ENCODE measurements around the gene NMT1.

The NMT1 gene

GRCh38 chr17:45111850-45112249, 50.7 kb downstream of the NMT1 start:
- Histone ChIP-seq H3K36me3 (ENCODE audit: control insufficient read depth, insufficient read depth, low read length) (peaks cover 13% of the 10 kb centered on the region), H3K27me3 (replicated peaks; ENCODE audit: control insufficient read depth, insufficient read depth, low read length, poor library complexity, severe bottlenecking) (no peaks in the 10 kb centered on the region), H3K9me3 (ENCODE audit: control insufficient read depth, low read length) (no peaks in the 10 kb centered on the region), H3K27ac (ENCODE audit: insufficient read depth, low read length, poor library complexity, severe bottlenecking) (no peak overlapping the region), H3K4me3 (ENCODE audit: insufficient read depth, low read depth, low read length, poor library complexity, severe bottlenecking) (no peak overlapping the region), H3K4me1 (ENCODE audit: control insufficient read depth, insufficient read depth, low read length, poor library complexity, severe bottlenecking) (no peaks in the 10 kb centered on the region)
- no peak for DNase-seq

- Histone ChIP-seq H3K4me1 (ENCODE audit: control insufficient read depth, insufficient read depth, low read length, poor library complexity, severe bottlenecking) (no peaks in the 10 kb centered on the region), H3K36me3 (ENCODE audit: control insufficient read depth, insufficient read depth, low read length) (peaks cover 5% of the 10 kb centered on the region), H3K27me3 (replicated peaks; ENCODE audit: control insufficient read depth, insufficient read depth, low read length, poor library complexity, severe bottlenecking) (no peaks in the 10 kb centered on the region), H3K9me3 (ENCODE audit: control insufficient read depth, low read length) (no peaks in the 10 kb centered on the region), H3K27ac (ENCODE audit: insufficient read depth, low read length, poor library complexity, severe bottlenecking) (no peak overlapping the region), H3K4me3 (ENCODE audit: insufficient read depth, low read depth, low read length, poor library complexity, severe bottlenecking) (no peak overlapping the region)
- no peak for DNase-seq
Measured at GRCh38 chr17:45112559-45113423, 51.7 kb downstream of the NMT1 start.

GRCh38 chr17:45113424-45113754, 52.3 kb downstream of the NMT1 start:
- Histone ChIP-seq H3K4me3 (ENCODE audit: insufficient read depth, low read depth, low read length, poor library complexity, severe bottlenecking) (no peak overlapping the region), H3K27ac (ENCODE audit: insufficient read depth, low read length, poor library complexity, severe bottlenecking) (no peak overlapping the region), H3K36me3 (ENCODE audit: control insufficient read depth, insufficient read depth, low read length) (no peaks in the 10 kb centered on the region), H3K9me3 (ENCODE audit: control insufficient read depth, low read length) (no peaks in the 10 kb centered on the region), H3K4me1 (ENCODE audit: control insufficient read depth, insufficient read depth, low read length, poor library complexity, severe bottlenecking) (no peaks in the 10 kb centered on the region), H3K27me3 (replicated peaks; ENCODE audit: control insufficient read depth, insufficient read depth, low read length, poor library complexity, severe bottlenecking) (no peaks in the 10 kb centered on the region)
- DNase-seq: no peak

GRCh38 chr17:45114117-45114932, 53.2 kb downstream of the NMT1 start:
- no peaks in the 10 kb centered on the region for H3K4me1 ChIP-seq (ENCODE audit: control insufficient read depth, insufficient read depth, low read length, poor library complexity, severe bottlenecking)
- no peaks in the 10 kb centered on the region for H3K27me3 ChIP-seq (replicated peaks; ENCODE audit: control insufficient read depth, insufficient read depth, low read length, poor library complexity, severe bottlenecking)
- no peaks in the 10 kb centered on the region for H3K36me3 ChIP-seq (ENCODE audit: control insufficient read depth, insufficient read depth, low read length)
- no peak overlapping the region for H3K4me3 ChIP-seq (ENCODE audit: insufficient read depth, low read depth, low read length, poor library complexity, severe bottlenecking)
- no peak for DNase-seq
- no peaks in the 10 kb centered on the region for H3K9me3 ChIP-seq (ENCODE audit: control insufficient read depth, low read length)
- no peak overlapping the region for H3K27ac ChIP-seq (ENCODE audit: insufficient read depth, low read length, poor library complexity, severe bottlenecking)

- Histone ChIP-seq H3K27ac (ENCODE audit: insufficient read depth, low read length, poor library complexity, severe bottlenecking) (no peak overlapping the region), H3K36me3 (ENCODE audit: control insufficient read depth, insufficient read depth, low read length) (no peaks in the 10 kb centered on the region), H3K4me1 (ENCODE audit: control insufficient read depth, insufficient read depth, low read length, poor library complexity, severe bottlenecking) (no peaks in the 10 kb centered on the region), H3K4me3 (ENCODE audit: insufficient read depth, low read depth, low read length, poor library complexity, severe bottlenecking) (no peak overlapping the region), H3K27me3 (replicated peaks; ENCODE audit: control insufficient read depth, insufficient read depth, low read length, poor library complexity, severe bottlenecking) (no peaks in the 10 kb centered on the region), H3K9me3 (ENCODE audit: control insufficient read depth, low read length) (no peaks in the 10 kb centered on the region)
- no peak for DNase-seq
Measured at GRCh38 chr17:45115015-45115625, 54.0 kb downstream of the NMT1 start.

- Histone ChIP-seq H3K4me3 (ENCODE audit: insufficient read depth, low read depth, low read length, poor library complexity, severe bottlenecking) (no peak overlapping the region), H3K4me1 (ENCODE audit: control insufficient read depth, insufficient read depth, low read length, poor library complexity, severe bottlenecking) (no peaks in the 10 kb centered on the region), H3K36me3 (ENCODE audit: control insufficient read depth, insufficient read depth, low read length) (no peaks in the 10 kb centered on the region), H3K27ac (ENCODE audit: insufficient read depth, low read length, poor library complexity, severe bottlenecking) (no peak overlapping the region), H3K9me3 (ENCODE audit: control insufficient read depth, low read length) (no peaks in the 10 kb centered on the region), H3K27me3 (replicated peaks; ENCODE audit: control insufficient read depth, insufficient read depth, low read length, poor library complexity, severe bottlenecking) (no peaks in the 10 kb centered on the region)
- no peak for DNase-seq
Measured at GRCh38 chr17:45115871-45116270, 54.8 kb downstream of the NMT1 start.

GRCh38 chr17:45116434-45117016, 55.4 kb downstream of the NMT1 start:
- H3K27me3 ChIP-seq (replicated peaks; ENCODE audit: control insufficient read depth, insufficient read depth, low read length, poor library complexity, severe bottlenecking): no peaks in the 10 kb centered on the region
- H3K27ac ChIP-seq (ENCODE audit: insufficient read depth, low read length, poor library complexity, severe bottlenecking): no peak overlapping the region
- no peaks in the 10 kb centered on the region for H3K36me3 ChIP-seq (ENCODE audit: control insufficient read depth, insufficient read depth, low read length)
- no peak overlapping the region for H3K4me3 ChIP-seq (ENCODE audit: insufficient read depth, low read depth, low read length, poor library complexity, severe bottlenecking)
- DNase-seq: no peak
- H3K9me3 ChIP-seq (ENCODE audit: control insufficient read depth, low read length): no peaks in the 10 kb centered on the region
- H3K4me1 ChIP-seq (ENCODE audit: control insufficient read depth, insufficient read depth, low read length, poor library complexity, severe bottlenecking): no peaks in the 10 kb centered on the region

GRCh38 chr17:45117334-45117733, 56.2 kb downstream of the NMT1 start:
- H3K4me3 ChIP-seq (ENCODE audit: insufficient read depth, low read depth, low read length, poor library complexity, severe bottlenecking): no peak overlapping the region
- no peak for DNase-seq
- no peaks in the 10 kb centered on the region for H3K4me1 ChIP-seq (ENCODE audit: control insufficient read depth, insufficient read depth, low read length, poor library complexity, severe bottlenecking)
- no peaks in the 10 kb centered on the region for H3K36me3 ChIP-seq (ENCODE audit: control insufficient read depth, insufficient read depth, low read length)
- H3K27ac ChIP-seq (ENCODE audit: insufficient read depth, low read length, poor library complexity, severe bottlenecking): no peak overlapping the region
- H3K9me3 ChIP-seq (ENCODE audit: control insufficient read depth, low read length): no peaks in the 10 kb centered on the region
- H3K27me3 ChIP-seq (replicated peaks; ENCODE audit: control insufficient read depth, insufficient read depth, low read length, poor library complexity, severe bottlenecking): no peaks in the 10 kb centered on the region

GRCh38 chr17:45117848-45118646, 56.9 kb downstream of the NMT1 start:
- no peak for DNase-seq
- no peaks in the 10 kb centered on the region for H3K27me3 ChIP-seq (replicated peaks; ENCODE audit: control insufficient read depth, insufficient read depth, low read length, poor library complexity, severe bottlenecking)
- H3K4me1 ChIP-seq (ENCODE audit: control insufficient read depth, insufficient read depth, low read length, poor library complexity, severe bottlenecking): no peaks in the 10 kb centered on the region
- H3K27ac ChIP-seq (ENCODE audit: insufficient read depth, low read length, poor library complexity, severe bottlenecking): no peak overlapping the region
- H3K4me3 ChIP-seq (ENCODE audit: insufficient read depth, low read depth, low read length, poor library complexity, severe bottlenecking): no peak overlapping the region
- no peaks in the 10 kb centered on the region for H3K36me3 ChIP-seq (ENCODE audit: control insufficient read depth, insufficient read depth, low read length)
- H3K9me3 ChIP-seq (ENCODE audit: control insufficient read depth, low read length): no peaks in the 10 kb centered on the region
